Measurements from ENCODE around the gene CDYL. TPM values are rescaled to one million over a fixed set of nuclear protein-coding genes. Genes with fewer than 3 reads are reported as not detected.

CDYL gene
- total and polyA plus RNA-seq, 2 of the 4 experiments (the other 2 are of a cell fraction): 14.2 to 92.1 TPM

DNA sequence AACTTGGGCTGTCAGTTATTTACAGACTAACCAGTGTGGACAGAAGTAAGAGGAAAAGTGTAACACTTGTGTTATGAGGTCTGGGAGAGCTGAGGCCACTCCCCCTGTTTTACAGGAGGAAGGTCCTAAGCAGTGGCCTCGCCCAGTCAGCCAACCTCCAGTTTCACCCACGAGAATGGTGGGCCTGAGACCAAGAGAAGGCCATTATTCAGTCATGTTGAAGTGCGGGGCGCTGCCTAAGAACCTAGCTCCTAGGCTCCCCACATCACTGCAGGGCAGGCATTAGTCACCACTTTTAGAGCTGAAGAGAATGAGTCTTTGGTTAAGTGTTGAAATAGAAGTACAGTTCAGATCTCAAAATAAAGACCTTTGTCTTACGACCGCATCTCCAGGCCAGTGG, 27.9 kb downstream of the CDYL start:
- dilution Hi-C loops (cut with HindIII; ENCODE audit: low sequenced_read_pairs, unreplicated experiment): no loop called here
- Histone ChIP-seq H3K14ac (replicated peaks; ENCODE audit: low read depth, low read length) (no peak overlapping the region), H3K9me1 (ENCODE audit: insufficient read depth, low read length) (peaks cover 14% of the 10 kb centered on the region), H4K20me1 (ENCODE audit: insufficient read depth, low read length) (peaks cover 76% of the 10 kb centered on the region), H3K27ac (ENCODE audit: insufficient read depth, low read length) (no peak overlapping the region), H3K4ac (ENCODE audit: low read depth, low read length) (no peak overlapping the region), H3K4me1 (ENCODE audit: control insufficient read depth, insufficient read depth, low read length) (peaks cover 6% of the 10 kb centered on the region; the same call in 1 of the 2 replicates), H3K9me3 (ENCODE audit: control insufficient read depth, insufficient read depth, low read length) (peaks cover 3% of the 10 kb centered on the region; the same call in 1 of the 2 replicates), H4K5ac (ENCODE audit: low read depth, low read length) (no peak overlapping the region), H3K36me3 (ENCODE audit: control insufficient read depth, insufficient read depth, low read length) (no peaks in the 10 kb centered on the region), H3K56ac (ENCODE audit: extremely low read depth, insufficient read depth, low read length) (no peak overlapping the region), H3K4me2 (ENCODE audit: low read depth, low read length) (no peak overlapping the region), H4K8ac (ENCODE audit: low read depth in 2 of 2, low read length in 2 of 2) (no peak overlapping the region), H3K4me3 (ENCODE audit: insufficient read depth, low read depth, low read length) (no peak overlapping the region), H2BK5ac (ENCODE audit: low read depth, low read length, poor library complexity, severe bottlenecking) (no peak overlapping the region), H3K18ac (ENCODE audit: low read depth, low read length) (no peak overlapping the region), H3K9ac (ENCODE audit: low read depth, low read length) (no peak overlapping the region), H2BK20ac (ENCODE audit: low read depth, low read length) (no peak overlapping the region), H2AFZ (replicated peaks; ENCODE audit: low read length, poor library complexity) (no peak overlapping the region), H4K91ac (ENCODE audit: insufficient read depth, low read depth, low read length) (no peak overlapping the region), H3K27me3 (ENCODE audit: control insufficient read depth, insufficient read depth, low read length) (no peaks in the 10 kb centered on the region), H2AK5ac (ENCODE audit: low read depth, low read length) (no peak overlapping the region), H2BK120ac (ENCODE audit: low read depth, low read length) (no peak overlapping the region), H2AK9ac (replicated peaks; ENCODE audit: low read depth, low read length, poor library complexity) (no peak overlapping the region), H2BK15ac (ENCODE audit: low read depth, low read length) (no peak overlapping the region), H3K23ac (ENCODE audit: low read depth, low read length) (no peak overlapping the region), H3K79me1 (ENCODE audit: low read depth in 1 of 2, low read length in 2 of 2) (peaks cover 19 to 80% of the 10 kb centered on the region in 2 experiments)
- DNase-seq: peak; percentile 77
- in situ Hi-C loops (cut with MboI; ENCODE audit: low sequenced_read_pairs): no loop called here
- no TSS peak for BruUV-seq (replicated peaks)
- CTCF ChIA-PET: no interaction called here
- POLR2A ChIA-PET (ENCODE audit: unreplicated experiment): no interaction called here
- WGBS, 2 experiments (ENCODE audit: extremely low coverage in 2 of 2, insufficient read length in 1 of 2): no CpG with 5 or more reads among the region's 6 CpGs
- ATAC-seq (ENCODE audit: low read depth): peak; percentile 76
- TF ChIP-seq POLR2A (IDR thresholded peaks at IDR 0.05; ENCODE audit: low read depth, low read length) (no peak), MXI1 (IDR thresholded peaks at IDR 0.05; ENCODE audit: borderline replicate concordance, low read depth, low read length) (0 out of 2 replicates have a peak, but pooled peaks have one; percentile 13)
- intact Hi-C loops (cut with micrococcal nuclease): loop anchor here (10.0 kb wide), 1 partner anchor 489 kb away; no protein-coding TSS in a partner anchor

All from IMR-90 (cell line).